ENCODE measurements around the gene NEIL3.

DNA sequence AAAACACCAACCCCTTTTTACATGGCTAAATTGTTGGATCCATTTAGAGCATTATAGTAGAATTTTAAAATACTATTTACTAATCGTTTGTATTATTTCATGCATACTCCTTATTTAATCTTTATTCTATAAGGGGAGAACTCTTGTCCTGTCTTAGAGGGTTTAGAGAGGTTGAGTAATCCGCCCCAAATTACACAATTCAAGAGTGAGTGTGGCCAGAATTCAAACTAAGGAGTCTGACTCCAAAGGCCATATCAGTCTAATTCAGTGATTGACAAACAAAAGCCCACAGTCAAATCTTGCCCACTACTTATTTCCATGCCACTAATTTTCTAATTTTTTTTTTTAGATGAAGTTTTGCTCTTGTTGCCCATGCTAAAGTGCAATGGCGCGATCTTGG, 33.7 kb upstream of the NEIL3 start:
- TF ChIP-seq, protein P1, sequence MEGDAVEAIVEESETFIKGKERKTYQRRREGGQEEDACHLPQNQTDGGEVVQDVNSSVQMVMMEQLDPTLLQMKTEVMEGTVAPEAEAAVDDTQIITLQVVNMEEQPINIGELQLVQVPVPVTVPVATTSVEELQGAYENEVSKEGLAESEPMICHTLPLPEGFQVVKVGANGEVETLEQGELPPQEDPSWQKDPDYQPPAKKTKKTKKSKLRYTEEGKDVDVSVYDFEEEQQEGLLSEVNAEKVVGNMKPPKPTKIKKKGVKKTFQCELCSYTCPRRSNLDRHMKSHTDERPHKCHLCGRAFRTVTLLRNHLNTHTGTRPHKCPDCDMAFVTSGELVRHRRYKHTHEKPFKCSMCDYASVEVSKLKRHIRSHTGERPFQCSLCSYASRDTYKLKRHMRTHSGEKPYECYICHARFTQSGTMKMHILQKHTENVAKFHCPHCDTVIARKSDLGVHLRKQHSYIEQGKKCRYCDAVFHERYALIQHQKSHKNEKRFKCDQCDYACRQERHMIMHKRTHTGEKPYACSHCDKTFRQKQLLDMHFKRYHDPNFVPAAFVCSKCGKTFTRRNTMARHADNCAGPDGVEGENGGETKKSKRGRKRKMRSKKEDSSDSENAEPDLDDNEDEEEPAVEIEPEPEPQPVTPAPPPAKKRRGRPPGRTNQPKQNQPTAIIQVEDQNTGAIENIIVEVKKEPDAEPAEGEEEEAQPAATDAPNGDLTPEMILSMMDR (IDR thresholded peaks at IDR 0.05): no peak
- TF ChIP-seq POLR2A (IDR thresholded peaks at IDR 0.05): no peak

Measured in esophagus squamous epithelium (tissue), 4 donors.